ENCODE results near the gene C2CD4D. TPM values are rescaled to one million over a fixed set of nuclear protein-coding genes. Genes with fewer than 3 reads are reported as not detected.
A peak's percentile ranks its signal among the peaks of the same experiment; 100 is the strongest.

The C2CD4D gene
- total and polyA plus RNA-seq, 2 donors (not counting 1 experiment from before 2014, with no cell fraction given) = not detected

GRCh38 chr1:151807766-151808165 is 31.9 kb downstream of the C2CD4D start:
- H4K20me1 ChIP-seq (ENCODE audit: control insufficient read depth, extremely low read depth, insufficient read depth, low read length) = no peaks in the 10 kb centered on the region
- no peak overlapping the region for H3K4me3 ChIP-seq (replicated peaks in 1 of 4; ENCODE audit: control extremely low read depth in 1 of 4, insufficient read depth in 1 of 4, low read depth in 3 of 4, low read length in 4 of 4)
- no peaks in the 10 kb centered on the region for H3K4me1 ChIP-seq (ENCODE audit: control insufficient read depth, extremely low read depth, insufficient read depth, low read length)
- no peaks in the 10 kb centered on the region for H3K79me2 ChIP-seq (ENCODE audit: control insufficient read depth, insufficient read depth, low read length)
- H2AFZ ChIP-seq (ENCODE audit: low read length) = no peak overlapping the region
- TF ChIP-seq CTCF (conservative IDR thresholded peaks at IDR 0.05 in 1 of 2, IDR thresholded peaks at IDR 0.05 in 1 of 2; ENCODE audit: low read depth in 1 of 2, low read length in 2 of 2) (no peak), EZH2 (IDR thresholded peaks at IDR 0.05; ENCODE audit: low read length, missing control alignments) (no peak)
- no peaks in the 10 kb centered on the region for H3K36me3 ChIP-seq (ENCODE audit: control insufficient read depth, insufficient read depth, low read length)
- H3K9ac ChIP-seq (ENCODE audit: insufficient read depth, low read length) = no peak overlapping the region
- peaks cover 45% of the 10 kb centered on the region for H3K27me3 ChIP-seq (ENCODE audit: control insufficient read depth, insufficient read depth, low read length)
- no peak overlapping the region for H3K27ac ChIP-seq (ENCODE audit: insufficient read depth, low read length)
- H3K4me2 ChIP-seq (ENCODE audit: extremely low read depth, insufficient read depth, low read length) = no peak overlapping the region
- no peaks in the 10 kb centered on the region for H3K9me3 ChIP-seq (ENCODE audit: control insufficient read depth, insufficient read depth, low read depth, low read length)
- DNase-seq (ENCODE audit: low read depth in 2 of 2) = no peak

GRCh38 chr1:151807131-151807530 is 32.5 kb downstream of the C2CD4D start:
- DNase-seq (ENCODE audit: low read depth in 2 of 2) = no peak
- Histone ChIP-seq H3K4me3 (replicated peaks in 1 of 4; ENCODE audit: control extremely low read depth in 1 of 4, insufficient read depth in 1 of 4, low read depth in 3 of 4, low read length in 4 of 4) (no peak overlapping the region), H3K79me2 (ENCODE audit: control insufficient read depth, insufficient read depth, low read length) (no peaks in the 10 kb centered on the region), H4K20me1 (ENCODE audit: control insufficient read depth, extremely low read depth, insufficient read depth, low read length) (no peaks in the 10 kb centered on the region), H2AFZ (ENCODE audit: low read length) (no peak overlapping the region), H3K9ac (ENCODE audit: insufficient read depth, low read length) (no peak overlapping the region), H3K27me3 (ENCODE audit: control insufficient read depth, insufficient read depth, low read length) (peaks cover 47% of the 10 kb centered on the region), H3K27ac (ENCODE audit: insufficient read depth, low read length) (no peak overlapping the region), H3K4me2 (ENCODE audit: extremely low read depth, insufficient read depth, low read length) (no peak overlapping the region), H3K36me3 (ENCODE audit: control insufficient read depth, insufficient read depth, low read length) (no peaks in the 10 kb centered on the region), H3K9me3 (ENCODE audit: control insufficient read depth, insufficient read depth, low read depth, low read length) (no peaks in the 10 kb centered on the region), H3K4me1 (ENCODE audit: control insufficient read depth, extremely low read depth, insufficient read depth, low read length) (no peaks in the 10 kb centered on the region)
- no peak for TF ChIP-seq CTCF (conservative IDR thresholded peaks at IDR 0.05 in 1 of 2, IDR thresholded peaks at IDR 0.05 in 1 of 2; ENCODE audit: low read depth in 1 of 2, low read length in 2 of 2)
- TF ChIP-seq EZH2 (IDR thresholded peaks at IDR 0.05; ENCODE audit: low read length, missing control alignments) = no peak

- TF ChIP-seq CTCF (conservative IDR thresholded peaks at IDR 0.05 in 1 of 2, IDR thresholded peaks at IDR 0.05 in 1 of 2; ENCODE audit: low read depth in 1 of 2, low read length in 2 of 2) = no peak
- peak; percentile 64 for TF ChIP-seq EZH2 (IDR thresholded peaks at IDR 0.05; ENCODE audit: low read length, missing control alignments)
- H3K79me2 ChIP-seq (ENCODE audit: control insufficient read depth, insufficient read depth, low read length) = no peaks in the 10 kb centered on the region
- no peak overlapping the region for H3K4me3 ChIP-seq (replicated peaks in 1 of 4; ENCODE audit: control extremely low read depth in 1 of 4, insufficient read depth in 1 of 4, low read depth in 3 of 4, low read length in 4 of 4)
- no peak overlapping the region for H2AFZ ChIP-seq (ENCODE audit: low read length)
- H3K9ac ChIP-seq (ENCODE audit: insufficient read depth, low read length) = no peak overlapping the region
- no peak overlapping the region for H3K27ac ChIP-seq (ENCODE audit: insufficient read depth, low read length)
- no peak for DNase-seq (ENCODE audit: low read depth in 2 of 2)
- no peaks in the 10 kb centered on the region for H4K20me1 ChIP-seq (ENCODE audit: control insufficient read depth, extremely low read depth, insufficient read depth, low read length)
- H3K9me3 ChIP-seq (ENCODE audit: control insufficient read depth, insufficient read depth, low read depth, low read length) = no peaks in the 10 kb centered on the region
- peaks cover 48% of the 10 kb centered on the region for H3K27me3 ChIP-seq (ENCODE audit: control insufficient read depth, insufficient read depth, low read length)
- H3K4me1 ChIP-seq (ENCODE audit: control insufficient read depth, extremely low read depth, insufficient read depth, low read length) = no peaks in the 10 kb centered on the region
- no peaks in the 10 kb centered on the region for H3K36me3 ChIP-seq (ENCODE audit: control insufficient read depth, insufficient read depth, low read length)
- no peak overlapping the region for H3K4me2 ChIP-seq (ENCODE audit: extremely low read depth, insufficient read depth, low read length)
Observed at GRCh38 chr1:151806170-151806569, 33.5 kb downstream of the C2CD4D start.
